Activated CD4-positive, alpha-beta T cell treated with anti-CD3 and anti-CD28 coated beads for 24 hours (primary cell): Measurements from ENCODE around the gene TBX15.

Experiments used
- DNase-seq, 2 donors: peaks; one replicate each; pipeline ENCODE4 v3.0.0-alpha.2; 2020; ENCODE audit warnings: low read depth in 2 of 2

TBX15 gene

DNA sequence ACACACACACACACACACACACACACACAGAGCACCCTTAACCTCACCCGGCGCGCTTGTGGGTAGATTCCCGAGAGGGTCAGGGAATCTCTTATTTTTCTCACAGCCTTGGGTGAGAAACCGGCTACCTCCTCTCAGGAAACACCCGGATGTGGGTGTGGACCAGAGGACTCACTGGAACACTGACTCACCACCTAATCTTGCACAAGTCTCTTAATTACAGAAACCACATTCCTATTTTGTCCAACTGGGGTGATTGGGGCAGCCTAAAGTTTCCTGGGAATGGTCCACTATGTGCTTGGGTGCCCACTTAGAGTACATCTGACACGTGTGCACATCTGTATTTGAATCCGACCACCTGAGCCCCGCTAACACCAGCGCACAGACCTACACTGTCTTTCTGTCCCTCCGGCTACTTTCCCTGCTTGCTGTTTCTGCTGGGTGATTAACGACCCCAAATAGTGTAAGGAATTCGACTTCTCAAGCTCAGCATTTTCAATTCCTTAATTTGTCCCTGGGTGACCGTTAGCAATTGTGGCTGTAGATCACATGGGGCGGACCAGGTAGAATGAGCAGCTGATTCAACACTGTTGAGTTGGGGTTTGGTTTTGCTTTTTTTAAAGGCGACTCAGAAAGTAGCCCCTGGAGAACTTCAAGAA, 14.0 kb upstream of the TBX15 start:
- no peak for DNase-seq

DNA sequence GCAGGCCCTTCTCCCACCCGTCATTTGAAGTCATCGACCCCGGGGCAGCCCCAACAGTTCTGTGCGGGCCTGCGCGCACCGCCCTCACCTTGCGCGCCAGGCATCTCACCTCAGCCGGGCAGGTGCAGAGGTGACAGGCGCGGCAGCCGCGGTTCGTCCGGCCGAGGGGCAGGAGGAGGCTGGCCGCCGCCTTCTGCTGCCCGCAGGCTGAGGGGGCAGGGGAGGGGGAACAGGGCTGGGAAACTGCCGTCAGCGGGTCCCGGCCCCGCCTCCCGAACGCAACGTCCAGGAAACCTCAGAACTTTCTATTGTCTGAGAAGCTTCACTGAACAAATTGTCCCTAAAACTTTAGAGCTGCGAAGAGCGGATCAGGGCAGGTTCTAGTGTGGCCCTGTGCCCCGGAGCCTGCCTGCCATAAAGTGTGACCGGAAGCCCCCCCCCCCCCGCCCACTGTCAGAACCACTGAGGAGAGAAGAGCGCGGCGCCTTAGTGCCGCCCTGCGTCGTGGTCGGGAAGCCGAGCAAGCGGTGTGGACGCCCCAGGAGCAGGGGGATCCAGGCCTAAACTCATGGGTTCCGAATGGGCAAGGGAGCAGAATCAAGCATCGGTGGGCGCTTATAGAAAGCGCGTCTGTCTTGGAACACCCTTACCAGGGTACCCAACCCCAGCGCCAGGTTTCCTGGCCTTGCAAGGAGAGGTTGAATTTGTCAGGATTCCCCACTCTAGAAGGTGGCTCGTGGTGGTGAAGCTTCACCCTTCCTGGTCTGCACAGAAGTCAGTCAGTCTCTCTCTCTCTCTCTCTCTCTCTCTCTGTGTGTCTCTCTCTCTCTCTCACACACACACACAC, 13.3 kb upstream of the TBX15 start:
- no peak for DNase-seq

DNA sequence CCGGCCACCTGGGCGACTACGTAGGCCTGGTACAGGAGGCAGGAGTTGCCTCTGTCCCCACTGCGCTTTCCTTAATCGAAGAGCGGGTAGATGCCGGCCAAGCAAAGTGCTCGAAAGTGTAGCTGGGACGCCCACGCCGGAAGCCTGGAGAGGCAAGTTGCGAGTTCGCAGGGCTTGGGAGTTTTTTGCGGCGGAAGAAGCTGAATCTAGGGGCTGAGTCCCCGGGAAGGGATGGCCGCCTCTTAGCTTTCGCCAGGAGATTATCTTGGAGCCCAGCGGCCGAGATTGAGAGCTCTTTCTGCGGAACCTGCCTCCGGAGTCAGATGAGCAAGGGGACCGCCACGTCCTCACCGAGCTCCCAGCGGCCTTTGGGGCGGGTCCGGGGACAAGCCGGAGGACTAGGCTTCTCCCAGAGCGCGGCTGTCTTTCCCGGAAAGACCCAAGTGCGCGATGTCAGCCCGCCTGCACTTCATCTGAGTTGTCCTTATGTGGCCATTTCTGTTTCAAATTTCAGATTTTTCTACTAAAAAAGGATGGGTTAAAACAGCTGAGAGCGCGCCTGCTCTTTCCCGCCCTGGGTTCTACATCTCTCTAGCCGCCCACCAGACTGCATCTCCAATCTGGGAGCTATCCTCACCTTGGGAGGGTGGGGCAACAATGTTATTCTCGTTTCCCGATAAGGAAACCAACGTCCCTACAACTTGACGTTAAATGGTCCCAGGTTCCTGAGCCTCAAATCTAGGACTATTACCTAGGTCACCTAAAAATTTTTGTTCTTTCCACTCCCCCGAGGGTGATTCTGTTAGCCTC, 12.4 kb upstream of the TBX15 start:
- no peak for DNase-seq

- no peak for DNase-seq
Measured at GRCh38 chr1:118999348-119000071, 11.4 kb upstream of the TBX15 start.

DNA sequence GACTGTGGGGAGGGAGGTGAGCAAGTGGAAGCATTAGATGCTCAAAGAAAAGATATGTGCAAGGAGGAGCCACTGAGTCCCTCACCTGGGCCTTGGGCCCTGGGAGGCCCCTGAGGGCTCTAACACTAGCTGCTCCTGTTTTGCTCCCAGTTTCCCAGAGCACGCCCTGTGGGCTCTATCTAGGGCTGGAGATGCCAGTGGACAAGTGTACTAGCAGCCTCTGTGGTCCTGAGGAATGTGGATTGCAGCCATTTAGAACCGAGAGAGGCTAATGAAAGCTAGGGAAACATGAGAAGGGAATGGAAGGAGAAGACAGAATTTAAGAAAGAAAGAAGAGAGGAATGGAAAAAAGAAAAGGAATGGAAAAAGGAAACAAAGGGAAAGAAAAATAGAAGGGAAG, 10.0 kb upstream of the TBX15 start:
- no peak for DNase-seq

- no peak for DNase-seq
Measured at GRCh38 chr1:118997225-118997624, 9.1 kb upstream of the TBX15 start.

- no peak for DNase-seq
Measured at GRCh38 chr1:118995312-118996016, 7.3 kb upstream of the TBX15 start.

DNA sequence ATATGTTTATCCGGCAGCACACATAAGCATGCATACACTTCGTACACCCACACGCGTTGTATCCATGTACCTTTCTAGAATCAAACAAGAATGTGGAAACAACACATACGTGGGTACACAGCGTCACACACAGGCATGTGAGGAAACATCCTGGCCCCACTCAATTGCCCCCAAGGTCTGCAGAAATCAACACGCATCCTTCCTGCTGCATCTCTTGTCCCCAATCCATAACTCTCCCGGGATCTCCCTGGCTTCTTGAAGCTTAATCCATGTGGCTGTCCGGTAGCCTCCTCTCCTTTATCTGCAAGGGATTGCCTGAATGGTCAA, 5.5 kb upstream of the TBX15 start:
- no peak for DNase-seq

DNA sequence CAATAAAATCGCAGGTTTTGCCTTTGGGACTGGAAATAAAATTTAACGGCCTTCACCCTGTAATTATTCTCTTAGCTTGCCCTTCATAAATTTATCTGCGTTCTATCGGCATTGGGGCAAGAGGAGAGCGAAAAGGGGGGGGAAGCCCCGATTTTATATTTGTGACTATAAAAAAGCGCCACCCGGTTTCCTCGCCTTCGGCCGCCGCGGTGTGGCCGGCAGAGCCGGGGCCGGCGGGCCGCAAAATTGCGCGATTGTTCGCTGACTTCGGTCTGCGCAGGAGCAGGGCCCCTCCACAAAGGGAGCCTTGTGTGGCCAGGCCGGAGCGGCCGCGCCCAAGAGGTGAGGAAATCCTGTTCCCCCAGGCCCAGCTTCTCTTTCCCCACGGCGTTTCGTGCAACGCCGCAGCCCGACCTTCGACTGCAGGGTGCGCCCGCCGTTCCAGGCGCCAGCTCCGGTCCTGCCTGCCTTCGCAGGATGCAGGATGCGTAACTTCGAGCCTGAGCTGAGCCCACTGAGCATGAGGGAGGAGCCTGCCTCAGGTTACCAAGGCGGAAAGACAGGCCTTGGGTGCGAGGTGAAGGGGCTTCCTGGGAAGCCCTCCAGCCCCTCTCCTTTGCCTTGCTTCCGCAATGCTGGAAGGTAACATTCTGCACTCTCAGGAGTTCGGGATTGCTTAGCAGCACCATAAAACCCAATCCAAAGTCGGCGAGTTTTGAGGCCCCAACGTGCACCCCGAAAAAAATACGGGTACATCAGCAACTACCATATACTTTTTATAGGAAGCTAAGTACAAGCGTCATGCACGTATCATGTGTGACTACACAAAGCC, 4.9 kb upstream of the TBX15 start:
- no peak for DNase-seq

DNA sequence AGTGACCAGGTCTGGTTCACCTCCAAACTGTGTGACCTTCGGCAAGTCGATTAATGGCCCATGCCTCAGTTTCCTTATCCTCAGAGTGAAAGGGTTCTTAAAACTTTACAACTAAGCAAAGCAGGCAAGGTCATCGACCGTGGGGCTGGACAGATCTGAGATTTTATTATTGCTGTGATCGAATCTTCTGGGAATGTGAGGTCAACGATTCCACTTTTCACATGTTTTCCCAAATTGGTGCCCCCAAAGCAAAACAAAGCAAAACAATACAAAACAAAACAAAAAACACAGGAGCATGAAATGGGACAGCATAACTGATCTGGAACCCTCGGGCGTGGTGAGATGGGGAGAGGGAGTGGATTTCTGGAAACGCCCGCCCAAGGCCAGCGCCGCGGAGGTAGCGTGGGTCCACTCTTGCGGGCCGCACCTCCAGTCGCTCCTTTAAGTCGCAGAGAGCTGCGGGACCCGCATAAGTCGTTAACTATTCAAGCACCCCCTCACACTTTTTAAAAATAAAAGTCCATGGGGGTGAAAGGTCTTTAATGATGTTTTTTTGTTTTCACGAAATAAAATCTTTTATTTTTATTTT, 4.2 kb upstream of the TBX15 start:
- DNase-seq, result no peak

GRCh38 chr1:118991448-118991847, 3.3 kb upstream of the TBX15 start:
- DNase-seq, result no peak

- DNase-seq, result no peak
Measured at GRCh38 chr1:118990513-118991152, 2.5 kb upstream of the TBX15 start.

DNA sequence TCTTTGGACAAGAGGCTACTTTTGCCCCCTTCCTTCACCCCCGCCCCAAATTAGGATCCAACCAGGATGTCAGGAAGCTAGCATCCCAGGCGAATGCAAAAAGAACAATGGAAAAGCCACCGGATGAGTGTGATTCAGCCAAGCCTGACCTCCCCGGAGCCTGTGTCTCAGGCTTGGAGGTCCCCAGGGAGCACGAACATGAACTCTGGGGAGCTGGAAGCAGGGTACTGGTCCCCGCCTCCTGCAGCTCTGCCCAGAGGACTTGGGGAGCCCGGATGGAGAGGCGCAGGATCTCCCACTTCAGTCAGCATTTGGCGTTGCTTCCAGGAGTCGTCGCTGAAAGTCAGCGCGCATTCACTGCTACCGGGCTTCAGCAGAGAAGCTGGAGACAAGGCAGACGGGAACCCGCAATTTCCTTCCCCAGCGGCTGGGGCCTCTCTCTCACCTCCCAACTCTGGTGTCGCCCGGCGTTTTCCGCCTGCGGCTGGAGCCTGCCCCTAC, 1.8 kb upstream of the TBX15 start:
- DNase-seq, result no peak

- no peak for DNase-seq
Measured at GRCh38 chr1:118989006-118989815, 1.1 kb upstream of the TBX15 start.

DNA sequence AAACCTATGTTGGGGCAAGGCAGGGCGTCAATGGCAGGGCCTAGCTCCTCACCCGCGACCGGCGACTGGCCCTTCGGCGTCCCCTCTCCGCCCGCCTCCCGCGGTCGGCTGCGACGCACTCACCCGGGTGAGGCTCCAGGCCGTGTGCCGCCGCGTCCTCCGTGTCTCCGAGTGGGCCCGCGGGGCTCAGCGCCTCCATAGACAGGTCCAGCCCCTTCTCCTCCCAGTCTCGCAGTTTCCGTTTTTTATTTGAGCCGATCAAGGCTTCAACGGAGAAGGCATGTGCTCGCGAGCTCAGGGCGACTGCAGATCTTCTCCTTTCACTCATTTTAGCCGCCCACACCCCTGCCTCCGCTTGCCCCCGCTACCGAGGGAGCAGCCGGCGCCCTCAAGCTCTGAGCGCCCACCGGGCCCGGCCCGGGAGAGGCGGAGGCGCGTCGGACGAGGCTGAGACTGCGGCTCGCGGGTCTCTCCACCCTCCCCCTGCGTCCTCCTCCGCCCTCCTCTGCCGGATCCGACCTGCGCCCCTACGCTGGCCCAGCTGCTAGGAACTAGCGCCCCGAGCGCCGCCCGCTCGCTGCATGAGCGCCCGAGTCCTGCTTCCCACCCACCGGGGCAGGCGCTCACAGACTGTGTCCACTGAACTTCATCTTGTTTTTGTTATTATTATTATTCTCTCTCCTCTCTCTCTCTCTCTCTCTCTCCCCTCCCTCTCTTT, 516 bp downstream of the TBX15 start:
- no peak for DNase-seq

- DNase-seq, result no peak
Measured at GRCh38 chr1:118986555-118987467, 1.3 kb downstream of the TBX15 start.
